Measurements from ENCODE around the gene ACTG1. TPM values are rescaled to one million over a fixed set of nuclear protein-coding genes. Genes with fewer than 3 reads are reported as not detected.
A peak's percentile ranks its signal among the peaks of the same experiment; 100 is the strongest.

ACTG1 gene
- total and polyA plus RNA-seq, 2 of the 13 experiments (the other 11 are each of a cell fraction or from before 2014, with no cell fraction given), result 973 to 1,138 TPM

GRCh38 chr17:81551458-81552243 is 39.1 kb upstream of the ACTG1 start (continued):
- TF ChIP-seq ZFP91 (CRISPR knock-in tag; IDR thresholded peaks at IDR 0.05; ENCODE audit: borderline replicate concordance) (no peak), NCOA1 (CRISPR knock-in tag; IDR thresholded peaks at IDR 0.05) (0 out of 2 replicates have a peak, but pooled peaks have one; percentile 35), POLR2AphosphoS2 (IDR thresholded peaks at IDR 0.05; ENCODE audit: low read depth, low read length) (no peak), TCF7L2 (IDR thresholded peaks at IDR 0.05; ENCODE audit: low read depth, low read length) (no peak), MTA3 (CRISPR knock-in tag; IDR thresholded peaks at IDR 0.05) (no peak), XRCC5 (optimal IDR thresholded peaks at IDR 0.05; ENCODE audit: low read length) (peak; percentile 65), ZNF790 (CRISPR knock-in tag; IDR thresholded peaks at IDR 0.05; ENCODE audit: borderline replicate concordance) (peak; percentile 97), ZNF230 (CRISPR knock-in tag; IDR thresholded peaks at IDR 0.05) (0 out of 2 replicates have a peak, but pooled peaks have one; percentile 69), ZNF839 (CRISPR knock-in tag; IDR thresholded peaks at IDR 0.05; ENCODE audit: borderline replicate concordance) (no peak), ZNF781 (CRISPR knock-in tag; IDR thresholded peaks at IDR 0.05; ENCODE audit: borderline replicate concordance, not compliant biosample characterization) (peak; percentile 71), SMARCC2 (IDR thresholded peaks at IDR 0.05) (no peak), SNAPC2 (CRISPR knock-in tag; IDR thresholded peaks at IDR 0.05) (no peak), IRX3 (CRISPR knock-in tag; IDR thresholded peaks at IDR 0.05; ENCODE audit: borderline replicate concordance, low read depth) (no peak), CEBPB (IDR thresholded peaks at IDR 0.05; ENCODE audit: borderline replicate concordance, low read depth, low read length) (no peak), ATM (IDR thresholded peaks at IDR 0.05; ENCODE audit: borderline replicate concordance) (no peak), REST (IDR thresholded peaks at IDR 0.05; ENCODE audit: borderline replicate concordance in 1 of 2, low read depth in 1 of 2, low read length in 2 of 2) (no peak), ZNF343 (CRISPR knock-in tag; IDR thresholded peaks at IDR 0.05) (no peak), CHCHD3 (CRISPR knock-in tag; IDR thresholded peaks at IDR 0.05) (peak; percentile 61; the same call in 1 of the 2 replicates), ZNF274 (CRISPR knock-in tag; IDR thresholded peaks at IDR 0.05) (peak; percentile 86; the same call in 1 of the 2 replicates), ZNF792 (CRISPR knock-in tag; IDR thresholded peaks at IDR 0.05) (peak; percentile 22; the same call in 1 of the 2 replicates), ZNF225 (CRISPR knock-in tag; IDR thresholded peaks at IDR 0.05) (0 out of 2 replicates have a peak, but pooled peaks have one; percentile 15), HOXA3 (CRISPR knock-in tag; IDR thresholded peaks at IDR 0.05) (no peak; the same call in 1 of the 2 replicates), POLR2G (IDR thresholded peaks at IDR 0.05; ENCODE audit: low read depth, low read length) (no peak), ELF1 (CRISPR knock-in tag; IDR thresholded peaks at IDR 0.05) (no peak), THYN1 (CRISPR knock-in tag; IDR thresholded peaks at IDR 0.05; ENCODE audit: borderline replicate concordance, low read depth) (no peak)
